Mucosa of rectum (tissue), 2 donors: ENCODE results near the gene LRIT1.

Experiments
- H3K27ac ChIP-seq, 2 donors: one replicate each; pipeline ENCODE4 v1.7.0; 2013; ENCODE audit warnings: inconsistent platforms in 2 of 2, low read depth in 2 of 2, low read length in 2 of 2
- H3K27me3 ChIP-seq, 2 donors: one replicate each; pipeline ENCODE4 v1.7.0; 2013; ENCODE audit warnings: low read length in 2 of 2; ENCODE audit not compliant: control insufficient read depth in 2 of 2, insufficient read depth in 2 of 2
- H3K36me3 ChIP-seq, 2 donors: one replicate each; pipeline ENCODE4 v1.7.0; 2013; ENCODE audit warnings: low read length in 2 of 2; ENCODE audit not compliant: control insufficient read depth in 2 of 2, insufficient read depth in 2 of 2
- H3K4me1 ChIP-seq, 2 donors: one replicate each; pipeline ENCODE4 v1.7.0; 2013; ENCODE audit warnings: low read length in 2 of 2, mild to moderate bottlenecking in 1 of 2; ENCODE audit not compliant: control insufficient read depth in 2 of 2, insufficient read depth in 2 of 2
- H3K4me3 ChIP-seq, 2 donors: one replicate each; pipeline ENCODE4 v1.7.0; 2013; ENCODE audit warnings: low read length in 2 of 2
- H3K9ac ChIP-seq, 2 donors: one replicate each; pipeline ENCODE4 v1.7.0; 2013; ENCODE audit warnings: low read length in 2 of 2, low read depth in 1 of 2, mild to moderate bottlenecking in 1 of 2
- H3K9me3 ChIP-seq, 2 donors: one replicate each; pipeline ENCODE4 v1.7.0; 2013; ENCODE audit warnings: low read length in 2 of 2; ENCODE audit not compliant: control insufficient read depth in 2 of 2
- donor health status: healthy.
- donor health status: Normal muscosa, but diverticular disease.

LRIT1 gene

DNA sequence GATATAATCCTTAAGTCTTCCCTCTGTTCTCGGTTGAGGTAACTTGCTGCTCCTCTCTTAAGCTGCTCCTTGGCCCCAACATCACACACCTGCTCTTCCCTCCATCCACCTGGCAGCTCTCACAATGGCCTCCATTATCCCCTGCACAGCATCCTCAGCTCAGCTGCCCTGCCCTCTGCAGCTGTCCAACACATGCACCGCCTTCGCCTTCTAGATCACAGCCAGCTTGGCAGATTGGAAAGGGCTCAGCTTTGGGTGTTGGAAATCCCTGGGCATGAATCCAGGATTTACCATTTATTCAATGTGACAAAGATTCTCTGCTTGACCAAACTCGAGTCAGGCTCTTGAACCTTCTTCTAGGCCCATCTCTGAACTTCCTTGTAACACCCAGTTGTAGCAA lies 24.1 kb upstream of the LRIT1 start:
- H3K9me3 ChIP-seq: no peaks in the 10 kb centered on the region
- no peak overlapping the region for H3K9ac ChIP-seq

DNA sequence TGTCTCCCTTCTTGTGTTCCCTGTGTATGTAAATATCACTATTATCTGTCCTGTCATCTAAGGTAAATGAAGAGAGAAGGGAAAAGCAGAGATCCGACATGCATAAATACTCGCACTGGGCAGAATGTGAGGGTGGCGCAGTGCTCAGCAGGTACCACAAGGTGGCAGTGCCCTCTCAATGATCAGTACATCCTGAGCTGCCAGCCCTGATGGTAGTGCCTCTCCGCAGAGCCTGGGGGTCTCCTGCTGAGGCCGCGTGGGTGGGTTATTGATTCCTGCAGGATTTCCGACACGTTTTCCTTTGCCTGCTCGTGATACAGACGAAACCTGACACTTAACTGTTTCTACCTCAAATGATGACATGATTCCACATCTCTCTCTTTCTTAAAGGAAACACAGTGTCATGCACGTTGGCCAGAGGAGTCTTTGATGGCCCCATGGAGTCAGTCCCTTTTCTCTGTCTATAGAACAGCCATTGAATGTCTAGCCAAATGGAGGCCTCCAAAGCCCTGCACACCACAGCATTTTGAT lies 23.3 kb upstream of the LRIT1 start:
- Histone ChIP-seq H3K9me3 (no peaks in the 10 kb centered on the region), H3K4me1 (no peaks in the 10 kb centered on the region), H3K27ac (no peak overlapping the region), H3K4me3 (no peak overlapping the region), H3K27me3 (no peaks in the 10 kb centered on the region), H3K36me3 (no peaks in the 10 kb centered on the region), H3K9ac (no peak overlapping the region)

More for the DNA sequence above, 24.1 kb upstream of the LRIT1 start:
- no peaks in the 10 kb centered on the region for H3K27me3 ChIP-seq
- no peaks in the 10 kb centered on the region for H3K36me3 ChIP-seq
- no peak overlapping the region for H3K4me3 ChIP-seq
- H3K4me1 ChIP-seq: no peaks in the 10 kb centered on the region
- no peak overlapping the region for H3K27ac ChIP-seq

DNA sequence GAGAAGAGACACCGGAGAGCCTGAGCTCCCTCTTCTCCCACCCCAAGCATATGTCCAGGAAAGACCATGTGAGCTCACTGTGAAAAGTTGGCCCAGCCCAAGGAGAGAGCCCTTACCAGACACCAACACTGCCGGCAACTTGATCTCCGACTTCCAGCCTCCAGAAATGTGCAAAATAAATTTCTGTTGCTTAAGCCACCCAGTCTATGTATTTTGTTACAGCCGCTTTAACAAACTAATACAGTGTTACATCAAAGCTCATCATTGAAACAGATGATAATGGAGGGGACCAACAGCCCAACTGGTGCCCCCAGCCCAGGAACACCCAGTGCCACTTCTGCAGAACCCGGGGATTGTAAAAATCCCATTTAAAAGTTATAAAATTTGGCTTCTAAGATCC lies 22.4 kb upstream of the LRIT1 start:
- Histone ChIP-seq H3K36me3 (no peaks in the 10 kb centered on the region), H3K27ac (no peak overlapping the region), H3K4me3 (no peak overlapping the region), H3K9ac (no peak overlapping the region), H3K27me3 (no peaks in the 10 kb centered on the region), H3K9me3 (no peaks in the 10 kb centered on the region), H3K4me1 (no peaks in the 10 kb centered on the region)

DNA sequence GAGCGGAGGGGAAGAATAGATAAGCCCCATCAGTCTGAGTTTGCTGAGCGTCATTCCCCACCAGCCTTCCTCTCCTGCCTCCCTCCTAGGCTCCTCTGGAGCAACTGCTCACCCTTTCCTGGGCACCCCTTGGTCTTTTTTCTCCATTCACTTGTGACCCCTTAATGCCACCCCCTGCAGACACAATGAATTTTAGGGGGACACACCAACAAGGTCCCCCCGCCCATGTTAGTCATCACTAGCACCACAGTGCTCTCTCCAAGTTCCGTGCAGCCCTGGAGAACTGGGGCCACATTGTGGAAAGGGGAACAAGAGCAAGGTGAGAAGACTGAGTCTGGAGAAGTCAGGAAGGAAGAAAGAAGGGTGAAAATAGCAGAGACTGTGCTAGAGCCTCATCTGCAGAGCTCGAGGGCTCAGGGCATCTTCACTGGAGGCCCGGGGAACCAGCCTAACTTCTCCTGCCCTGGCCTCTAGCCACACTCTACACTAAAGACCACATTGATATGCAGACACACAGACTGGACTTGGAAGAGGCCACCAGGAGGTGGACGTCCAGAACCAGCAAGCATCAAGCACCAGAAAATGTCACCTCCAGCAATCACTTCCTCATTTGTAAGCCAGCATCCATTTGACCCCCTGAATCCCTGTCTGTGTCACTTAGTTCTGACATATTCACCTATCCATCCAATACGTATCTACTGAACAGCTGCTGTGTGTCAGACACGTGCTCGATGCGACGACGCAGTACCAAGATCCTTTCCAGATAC lies 21.0 kb upstream of the LRIT1 start:
- Histone ChIP-seq H3K27me3 (no peaks in the 10 kb centered on the region), H3K27ac (no peak overlapping the region), H3K9ac (no peak overlapping the region), H3K9me3 (no peaks in the 10 kb centered on the region), H3K36me3 (no peaks in the 10 kb centered on the region), H3K4me3 (no peak overlapping the region), H3K4me1 (no peaks in the 10 kb centered on the region)

DNA sequence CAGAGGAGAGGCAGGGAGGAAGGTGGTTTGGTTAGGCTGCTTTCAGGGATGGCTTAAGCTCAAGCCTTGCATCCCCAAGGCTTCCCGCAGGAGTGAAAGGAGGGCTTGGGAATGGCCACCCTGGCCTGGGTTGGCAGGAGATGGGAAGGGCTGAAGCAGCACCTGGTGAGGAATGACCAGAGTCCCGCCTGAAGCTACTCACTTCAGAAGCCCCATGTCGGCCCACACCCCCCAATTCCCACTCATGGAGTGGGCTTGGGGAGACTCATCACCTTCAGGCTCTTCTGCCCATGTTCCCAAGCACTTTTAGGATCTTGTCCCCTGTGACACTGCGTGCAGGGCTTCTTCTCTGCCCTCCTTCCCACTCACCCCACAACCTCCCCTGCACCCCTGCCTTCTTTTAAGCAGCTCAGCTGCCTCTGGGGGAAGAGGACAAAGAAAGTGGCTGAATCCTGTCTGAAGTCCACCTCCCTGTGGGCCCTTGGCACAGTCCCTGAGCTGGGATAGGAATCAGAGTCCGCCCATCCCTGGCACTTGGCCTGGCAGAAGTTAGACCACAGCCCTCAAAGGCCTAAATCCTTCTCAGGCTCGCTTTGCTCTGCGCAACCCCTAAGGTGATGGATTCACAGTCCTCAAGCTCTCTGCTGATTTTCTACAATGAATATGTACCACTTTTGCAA lies 20.0 kb upstream of the LRIT1 start:
- Histone ChIP-seq H3K9ac (no peak overlapping the region), H3K27ac (no peak overlapping the region), H3K9me3 (no peaks in the 10 kb centered on the region), H3K4me1 (peaks cover 0 to 2% of the 10 kb centered on the region in 2 donors), H3K36me3 (no peaks in the 10 kb centered on the region), H3K4me3 (no peak overlapping the region), H3K27me3 (no peaks in the 10 kb centered on the region)

DNA sequence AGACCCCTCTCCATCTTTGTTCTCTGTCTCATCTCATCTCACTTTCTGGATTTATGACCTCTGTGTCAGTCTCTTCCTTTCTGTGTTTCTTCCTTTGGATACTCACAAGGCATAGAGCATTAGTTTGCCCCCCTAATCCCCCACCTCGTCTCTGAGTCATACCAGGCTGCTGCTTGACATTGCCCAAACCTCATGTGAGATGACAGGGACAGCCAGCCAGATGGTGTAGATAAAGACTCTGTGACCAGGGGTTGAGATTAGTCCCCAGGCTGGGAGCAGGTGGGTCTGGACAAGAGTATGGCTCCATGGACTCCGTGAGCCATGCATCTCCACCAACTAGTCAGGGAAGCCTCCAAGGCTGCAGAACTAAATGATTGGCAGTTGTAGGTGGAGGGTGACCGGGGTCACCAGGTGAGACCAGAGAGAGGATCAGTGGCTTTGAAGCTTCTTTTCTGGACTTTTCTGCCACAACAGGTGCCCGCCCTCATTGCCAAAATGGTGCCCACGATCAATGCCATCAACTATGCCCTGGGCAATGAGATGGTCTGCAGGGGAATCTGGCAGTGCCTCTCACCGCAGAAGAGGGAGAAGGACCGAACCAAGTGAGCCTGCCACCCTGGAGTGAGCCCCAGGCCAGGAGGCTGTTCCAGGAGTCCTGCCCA lies 16.8 kb upstream of the LRIT1 start:
- H3K9ac ChIP-seq: no peak overlapping the region
- peaks cover 0 to 2% of the 10 kb centered on the region in 2 donors for H3K4me1 ChIP-seq
- no peaks in the 10 kb centered on the region for H3K27me3 ChIP-seq
- H3K36me3 ChIP-seq: no peaks in the 10 kb centered on the region
- no peak overlapping the region for H3K4me3 ChIP-seq
- H3K9me3 ChIP-seq: no peaks in the 10 kb centered on the region
- no peak overlapping the region for H3K27ac ChIP-seq

DNA sequence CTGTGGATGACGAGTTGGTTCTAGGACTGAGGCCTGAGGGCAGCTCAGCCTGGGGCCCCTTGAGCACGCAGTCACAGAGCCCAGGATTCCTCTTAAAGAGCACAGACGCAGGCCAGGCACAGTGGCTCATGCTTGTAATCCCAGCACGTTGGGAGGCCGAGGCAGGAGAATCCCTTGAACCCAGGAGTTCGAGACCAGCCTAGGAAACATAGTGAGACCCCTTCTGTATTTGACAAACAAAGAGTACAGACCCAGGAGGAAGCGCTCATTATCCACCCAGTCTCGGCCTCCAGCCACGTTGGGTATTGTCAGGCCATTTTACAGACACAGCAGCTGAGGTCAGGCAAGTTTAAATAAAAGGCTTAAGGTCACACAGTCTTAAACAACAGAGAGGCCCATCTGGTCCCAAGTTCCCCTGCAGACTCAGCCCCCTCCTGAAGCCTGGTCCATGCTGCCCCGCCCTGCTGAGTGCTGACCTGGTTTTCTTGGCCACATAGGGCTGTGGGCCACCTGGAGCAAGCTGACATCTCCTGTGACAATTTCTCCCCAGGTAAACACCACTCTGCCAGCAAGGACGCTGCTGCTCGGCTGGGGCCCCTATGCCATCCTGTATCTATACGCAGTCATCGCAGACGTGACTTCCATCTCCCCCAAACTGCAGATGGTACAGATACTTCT lies 16.1 kb upstream of the LRIT1 start:
- no peak overlapping the region for H3K9ac ChIP-seq
- peaks cover 0 to 2% of the 10 kb centered on the region in 2 donors for H3K4me1 ChIP-seq
- no peaks in the 10 kb centered on the region for H3K36me3 ChIP-seq
- no peak overlapping the region for H3K4me3 ChIP-seq
- no peaks in the 10 kb centered on the region for H3K27me3 ChIP-seq
- H3K9me3 ChIP-seq: no peaks in the 10 kb centered on the region
- no peak overlapping the region for H3K27ac ChIP-seq

DNA sequence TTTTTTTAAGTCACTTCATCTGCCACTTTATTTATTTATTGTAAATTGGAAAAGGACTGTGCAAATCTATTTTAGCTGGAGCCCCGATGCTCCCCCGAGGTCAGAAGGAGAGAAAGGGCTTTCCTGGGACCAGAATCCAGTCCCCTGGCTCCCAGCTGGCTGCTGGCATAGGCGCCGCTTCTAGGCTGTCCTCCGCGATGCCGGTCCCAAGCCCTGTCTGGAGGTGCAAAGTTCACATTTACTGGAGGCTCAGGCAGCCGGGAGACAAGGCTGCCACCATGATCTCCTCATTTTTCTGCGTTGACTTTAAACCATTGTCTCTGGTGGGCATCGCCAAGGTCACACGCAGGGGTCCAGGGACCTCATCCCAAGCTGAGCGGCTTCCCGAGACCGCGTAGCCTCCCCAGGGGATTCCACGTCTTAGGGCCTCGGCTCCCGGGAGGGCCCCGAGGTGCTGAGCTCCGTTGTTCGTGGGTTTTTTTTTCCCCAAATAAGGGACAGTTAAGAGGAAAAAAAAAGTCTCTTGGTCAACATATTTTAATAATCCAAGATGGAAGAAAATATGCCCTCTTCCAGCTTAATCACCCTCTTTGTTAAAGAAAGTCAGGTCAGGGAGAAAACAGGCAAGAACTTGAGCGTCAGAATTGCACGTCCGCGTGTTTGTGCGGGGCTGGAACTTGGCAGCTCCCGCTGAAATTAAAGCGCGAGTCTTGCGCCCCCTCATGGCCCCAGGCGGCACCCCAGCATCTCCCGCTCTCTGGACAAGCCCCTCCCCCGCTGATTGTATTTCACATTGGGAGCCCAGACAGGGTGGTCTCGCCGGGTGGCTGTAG lies 15.4 kb upstream of the LRIT1 start:
- Histone ChIP-seq H3K4me1 (peaks cover 0 to 2% of the 10 kb centered on the region in 2 donors), H3K9ac (no peak overlapping the region), H3K36me3 (no peaks in the 10 kb centered on the region), H3K4me3 (no peak overlapping the region), H3K9me3 (no peaks in the 10 kb centered on the region), H3K27ac (no peak overlapping the region), H3K27me3 (no peaks in the 10 kb centered on the region)
